ENCODE measurements around the gene ADAM22.

ADAM22 gene

GRCh38 chr7:88244258-88244657, 310.2 kb downstream of the ADAM22 start:
- DNase-seq (ENCODE audit: insufficient read length, low spot score) (no peak), FAIRE-seq (no peak)
